Measurements from ENCODE around the gene SCN5A. TPM values are rescaled to one million over a fixed set of nuclear protein-coding genes. Genes with fewer than 3 reads are reported as not detected.

The SCN5A gene
- polyA plus RNA-seq, 1 experiment: 0.74 TPM

GRCh38 chr3:38526792-38527191 lies 122.7 kb downstream of the SCN5A start:
- H3K36me3 ChIP-seq (ENCODE audit: control insufficient read depth, insufficient read depth, low read length): peaks cover 3% of the 10 kb centered on the region; the same call in 1 of the 2 replicates
- ChIA-PET CTCF (no interaction called here), POLR2A (no interaction called here)
- no peak for DNase-seq (ENCODE audit: low read depth)
- no peaks in the 10 kb centered on the region for H3K27me3 ChIP-seq (ENCODE audit: control insufficient read depth, insufficient read depth, low read length)
- TF ChIP-seq CTCF (IDR thresholded peaks at IDR 0.05; ENCODE audit: insufficient read depth, low read depth, low read length): no peak
- H3K4me3 ChIP-seq (ENCODE audit: low read depth, low read length): no peak overlapping the region

- CTCF ChIA-PET: interaction anchor here (0.8 to 6.7 kb wide), 6 partner anchors 13 to 476 kb away, joined by 3 to 121 read pairs (median 5); no protein-coding TSS in a partner anchor
- Histone ChIP-seq H3K36me3 (ENCODE audit: control insufficient read depth, insufficient read depth, low read length) (peaks cover 3% of the 10 kb centered on the region), H3K27me3 (ENCODE audit: control insufficient read depth, insufficient read depth, low read length) (no peaks in the 10 kb centered on the region), H3K4me3 (ENCODE audit: low read depth, low read length) (no peak overlapping the region)
- DNase-seq (ENCODE audit: low read depth): no peak
- POLR2A ChIA-PET: interaction anchor here (0.6 kb wide), 1 partner anchor 754 kb away, joined by 24 read pairs; no protein-coding TSS in a partner anchor
- no peak for TF ChIP-seq CTCF (IDR thresholded peaks at IDR 0.05; ENCODE audit: insufficient read depth, low read depth, low read length)
Observed at GRCh38 chr3:38524141-38524739, 125.2 kb downstream of the SCN5A start.

GRCh38 chr3:38522002-38522401 lies 127.5 kb downstream of the SCN5A start:
- no peak for DNase-seq (ENCODE audit: low read depth)
- Histone ChIP-seq H3K4me3 (ENCODE audit: low read depth, low read length) (no peak overlapping the region), H3K36me3 (ENCODE audit: control insufficient read depth, insufficient read depth, low read length) (peaks cover 3% of the 10 kb centered on the region), H3K27me3 (ENCODE audit: control insufficient read depth, insufficient read depth, low read length) (no peaks in the 10 kb centered on the region)
- no peak for TF ChIP-seq CTCF (IDR thresholded peaks at IDR 0.05; ENCODE audit: insufficient read depth, low read depth, low read length)
- ChIA-PET CTCF (interaction anchor here (0.6 to 6.7 kb wide), 37 partner anchors 8 to 555 kb away, joined by 3 to 121 read pairs (median 4); partner anchors contain the start of gene EXOG), POLR2A (no interaction called here)

- POLR2A ChIA-PET: no interaction called here
- Histone ChIP-seq H3K27me3 (ENCODE audit: control insufficient read depth, insufficient read depth, low read length) (no peaks in the 10 kb centered on the region), H3K36me3 (ENCODE audit: control insufficient read depth, insufficient read depth, low read length) (peaks cover 3% of the 10 kb centered on the region), H3K4me3 (ENCODE audit: low read depth, low read length) (no peak overlapping the region)
- peak; percentile 86 for TF ChIP-seq CTCF (IDR thresholded peaks at IDR 0.05; ENCODE audit: insufficient read depth, low read depth, low read length)
- no peak for DNase-seq (ENCODE audit: low read depth)
- CTCF ChIA-PET: interaction anchor here (0.6 to 6.7 kb wide), 39 partner anchors 8 to 554 kb away, joined by 3 to 121 read pairs (median 4); partner anchors contain the start of gene EXOG
Observed at GRCh38 chr3:38521391-38521987, 128.0 kb downstream of the SCN5A start.

GRCh38 chr3:38519651-38520050 lies 129.8 kb downstream of the SCN5A start:
- Histone ChIP-seq H3K4me3 (ENCODE audit: low read depth, low read length) (no peak overlapping the region), H3K27me3 (ENCODE audit: control insufficient read depth, insufficient read depth, low read length) (no peaks in the 10 kb centered on the region), H3K36me3 (ENCODE audit: control insufficient read depth, insufficient read depth, low read length) (peaks cover 4% of the 10 kb centered on the region)
- no peak for DNase-seq (ENCODE audit: low read depth)
- no peak for TF ChIP-seq CTCF (IDR thresholded peaks at IDR 0.05; ENCODE audit: insufficient read depth, low read depth, low read length)
- CTCF ChIA-PET: interaction anchor here (1.3 to 6.7 kb wide), 9 partner anchors 10 to 480 kb away, joined by 3 to 121 read pairs (median 20); partner anchors contain the start of gene EXOG
- POLR2A ChIA-PET: no interaction called here
